Tibial artery (tissue), 4 donors: ENCODE results near the gene PAXIP1.

Experiments
- DNase-seq, 2 donors: peaks; one replicate each; pipeline ENCODE4 v3.0.0-alpha.2; 2019
- H3K27ac ChIP-seq, 2 donors: fragments of 200-600 bp; sonication (generic) in 1 of 2; 1 replicate in 1 of 2; 2 replicates in 1 of 2; pipeline ENCODE4 v1.5.1; 2018 to 2019; ENCODE audit warnings: mild to moderate bottlenecking in 1 of 2
- H3K27me3 ChIP-seq, 2 donors: fragments of 200-600 bp; sonication (generic) in 1 of 2; one replicate each; pipeline versions ENCODE4 v1.5.1 to v1.6.0; 2016 to 2019
- H3K36me3 ChIP-seq, 3 donors: fragments of 200-600 bp; sonication (generic) in 2 of 3; one replicate each; pipeline ENCODE4 v1.5.1; 2016 to 2019; ENCODE audit warnings: mild to moderate bottlenecking in 2 of 3
- H3K4me1 ChIP-seq, 4 donors: fragments of 200-600 bp; sonication (generic) in 2 of 4; 1 replicate in 3 of 4; 2 replicates in 1 of 4; pipeline ENCODE4 v1.5.1; 2016 to 2019
- H3K4me3 ChIP-seq, 2 donors: fragments of 200-600 bp; sonication (generic) in 1 of 2; 1 replicate in 1 of 2; 2 replicates in 1 of 2; pipeline ENCODE4 v1.5.1; 2018 to 2019; ENCODE audit warnings: mild to moderate bottlenecking in 2 of 2
- H3K9me3 ChIP-seq, 3 donors: fragments of 200-600 bp; sonication (generic) in 1 of 3; one replicate each; pipeline ENCODE4 v1.5.1; 2016 to 2019
- CTCF ChIP-seq, 2 experiments: fragments of 200-600 bp in 1 of 2; fragments of 450-650 bp in 1 of 2; IDR thresholded peaks; one replicate each; pipeline ENCODE4 v1.5.1; 2017 to 2019; ENCODE audit warnings: antibody characterized with exemption in 2 of 2, mild to moderate bottlenecking in 1 of 2, moderate library complexity in 1 of 2
- intact Hi-C: fragments of 100-400 bp; cut with DNase I; formaldehyde crosslinking; loops from one replicate; pipeline ENCODE4 v1.15.0; 2023; ENCODE audit warnings: low total_unique reads

PAXIP1 gene

GRCh38 chr7:154918266-154918665, 84.7 kb downstream of the PAXIP1 start:
- peaks cover 0 to 10% (median 4%) of the 10 kb centered on the region in 4 donors for H3K4me1 ChIP-seq
- no peak overlapping the region for H3K27ac ChIP-seq
- no peak for TF ChIP-seq CTCF (IDR thresholded peaks at IDR 0.05)
- H3K27me3 ChIP-seq: peaks cover 0 to 33% of the 10 kb centered on the region in 2 donors
- H3K9me3 ChIP-seq: no peaks in the 10 kb centered on the region
- intact Hi-C loops: no loop called here
- no peak for DNase-seq
- H3K4me3 ChIP-seq: no peak overlapping the region
- no peaks in the 10 kb centered on the region for H3K36me3 ChIP-seq

GRCh38 chr7:154917808-154918160, 85.1 kb downstream of the PAXIP1 start:
- intact Hi-C loops: no loop called here
- H3K36me3 ChIP-seq: no peaks in the 10 kb centered on the region
- no peak for DNase-seq
- no peak overlapping the region for H3K27ac ChIP-seq
- no peak overlapping the region for H3K4me3 ChIP-seq
- peaks cover 0 to 10% (median 4%) of the 10 kb centered on the region in 4 donors for H3K4me1 ChIP-seq
- no peaks in the 10 kb centered on the region for H3K9me3 ChIP-seq
- TF ChIP-seq CTCF (IDR thresholded peaks at IDR 0.05): no peak
- peaks cover 0 to 33% of the 10 kb centered on the region in 2 donors for H3K27me3 ChIP-seq

GRCh38 chr7:154916856-154917807, 85.8 kb downstream of the PAXIP1 start:
- Histone ChIP-seq H3K36me3 (no peaks in the 10 kb centered on the region), H3K27me3 (peaks cover 0 to 33% of the 10 kb centered on the region in 2 donors), H3K4me1 (peaks cover 0 to 10% (median 4%) of the 10 kb centered on the region in 4 donors), H3K9me3 (no peaks in the 10 kb centered on the region), H3K27ac (no peak overlapping the region), H3K4me3 (no peak overlapping the region)
- no peak for DNase-seq
- TF ChIP-seq CTCF (IDR thresholded peaks at IDR 0.05): no peak
- intact Hi-C loops: no loop called here

GRCh38 chr7:154916381-154916780, 86.5 kb downstream of the PAXIP1 start:
- peaks cover 0 to 10% (median 4%) of the 10 kb centered on the region in 4 donors for H3K4me1 ChIP-seq
- DNase-seq: no peak
- no peaks in the 10 kb centered on the region for H3K36me3 ChIP-seq
- TF ChIP-seq CTCF (IDR thresholded peaks at IDR 0.05): no peak
- H3K27me3 ChIP-seq: peaks cover 0 to 33% of the 10 kb centered on the region in 2 donors
- no peaks in the 10 kb centered on the region for H3K9me3 ChIP-seq
- no peak overlapping the region for H3K4me3 ChIP-seq
- intact Hi-C loops: no loop called here
- no peak overlapping the region for H3K27ac ChIP-seq

- intact Hi-C loops: no loop called here
- Histone ChIP-seq H3K4me1 (peaks cover 0 to 10% (median 4%) of the 10 kb centered on the region in 4 donors), H3K27ac (no peak overlapping the region), H3K36me3 (no peaks in the 10 kb centered on the region), H3K27me3 (peaks cover 0 to 38% of the 10 kb centered on the region in 2 donors), H3K4me3 (no peak overlapping the region), H3K9me3 (peaks cover 0 to 7% (median 0%) of the 10 kb centered on the region in 3 donors)
- TF ChIP-seq CTCF (IDR thresholded peaks at IDR 0.05): no peak
- no peak for DNase-seq
These were observed 87.3 kb downstream of the PAXIP1 start for GRCh38 chr7:154915600-154915999.
